ENCODE data around the gene PRDM12. TPM values are rescaled to one million over a fixed set of nuclear protein-coding genes. Genes with fewer than 3 reads are reported as not detected.

Gene PRDM12
- total and polyA plus RNA-seq, 2 donors from 2014 or later = not detected

DNA sequence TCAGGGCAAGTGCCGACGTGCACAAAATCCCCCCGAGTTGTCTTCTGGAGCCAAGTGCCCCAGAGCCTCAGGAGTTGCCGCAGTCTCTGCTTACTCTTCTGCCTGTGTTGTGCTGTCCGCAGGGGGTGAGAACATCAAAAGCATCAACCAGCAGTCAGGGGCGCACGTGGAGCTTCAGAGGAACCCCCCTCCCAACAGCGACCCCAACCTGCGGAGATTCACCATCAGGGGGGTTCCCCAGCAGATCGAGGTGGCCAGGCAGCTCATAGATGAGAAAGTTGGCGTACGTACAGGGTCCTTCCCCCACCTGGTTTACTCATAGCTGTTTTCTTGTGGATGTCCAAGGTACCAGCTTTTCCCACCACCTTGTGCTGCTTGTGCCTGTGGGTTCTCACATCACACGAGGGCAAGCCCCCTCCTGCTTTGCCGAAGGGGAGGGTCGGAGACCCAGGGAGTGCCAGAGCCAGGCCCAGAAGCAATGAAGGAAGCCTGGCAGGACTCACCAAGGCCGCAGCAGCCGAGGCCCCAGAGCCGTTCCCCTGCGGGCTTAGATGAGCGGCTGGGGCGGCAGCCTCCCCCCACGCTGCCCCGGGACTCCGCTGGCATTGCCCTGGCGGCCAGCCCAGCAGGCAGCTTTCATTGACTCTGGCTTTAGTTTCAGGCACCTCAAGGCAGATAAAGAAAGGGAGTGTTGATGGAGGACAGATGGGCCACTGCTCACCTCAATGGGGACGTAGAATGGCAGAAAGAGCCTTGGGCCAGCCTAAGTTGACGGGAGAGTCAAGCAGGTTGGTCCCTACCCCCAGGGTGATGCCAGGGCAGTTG, 33.7 kb upstream of the PRDM12 start:
- Histone ChIP-seq H3K36me3 (ENCODE audit: control insufficient read depth in 2 of 3, insufficient read depth in 3 of 3, low read length in 3 of 3) (peaks cover 3 to 45% (median 27%) of the 10 kb centered on the region in 3 donors), H3K4me1 (ENCODE audit: control insufficient read depth in 2 of 3, insufficient read depth in 2 of 3, low read depth in 1 of 3, low read length in 3 of 3) (no peaks in the 10 kb centered on the region), H3K27ac (ENCODE audit: low read depth in 2 of 2, low read length in 2 of 2) (no peak overlapping the region), H3K4me3 (ENCODE audit: low read length in 3 of 3) (no peak overlapping the region), H3K9ac (ENCODE audit: low read length in 3 of 3) (no peak overlapping the region), H3K9me3 (ENCODE audit: control insufficient read depth in 2 of 3, insufficient read depth in 1 of 3, low read length in 3 of 3) (no peaks in the 10 kb centered on the region), H3K27me3 (ENCODE audit: control insufficient read depth, insufficient read depth, low read length) (no peaks in the 10 kb centered on the region)
- intact Hi-C loops (cut with DNase I) = no loop called here
- FAIRE-seq (no peak), DNase-seq (no peak)
- TF ChIP-seq, protein P1, sequence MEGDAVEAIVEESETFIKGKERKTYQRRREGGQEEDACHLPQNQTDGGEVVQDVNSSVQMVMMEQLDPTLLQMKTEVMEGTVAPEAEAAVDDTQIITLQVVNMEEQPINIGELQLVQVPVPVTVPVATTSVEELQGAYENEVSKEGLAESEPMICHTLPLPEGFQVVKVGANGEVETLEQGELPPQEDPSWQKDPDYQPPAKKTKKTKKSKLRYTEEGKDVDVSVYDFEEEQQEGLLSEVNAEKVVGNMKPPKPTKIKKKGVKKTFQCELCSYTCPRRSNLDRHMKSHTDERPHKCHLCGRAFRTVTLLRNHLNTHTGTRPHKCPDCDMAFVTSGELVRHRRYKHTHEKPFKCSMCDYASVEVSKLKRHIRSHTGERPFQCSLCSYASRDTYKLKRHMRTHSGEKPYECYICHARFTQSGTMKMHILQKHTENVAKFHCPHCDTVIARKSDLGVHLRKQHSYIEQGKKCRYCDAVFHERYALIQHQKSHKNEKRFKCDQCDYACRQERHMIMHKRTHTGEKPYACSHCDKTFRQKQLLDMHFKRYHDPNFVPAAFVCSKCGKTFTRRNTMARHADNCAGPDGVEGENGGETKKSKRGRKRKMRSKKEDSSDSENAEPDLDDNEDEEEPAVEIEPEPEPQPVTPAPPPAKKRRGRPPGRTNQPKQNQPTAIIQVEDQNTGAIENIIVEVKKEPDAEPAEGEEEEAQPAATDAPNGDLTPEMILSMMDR (IDR thresholded peaks at IDR 0.05; ENCODE audit: borderline replicate concordance, extremely low read depth, insufficient read depth) = no peak

GRCh38 chr9:130631331-130632080, 32.9 kb upstream of the PRDM12 start:
- TF ChIP-seq, protein P1 (IDR thresholded peaks at IDR 0.05; ENCODE audit: borderline replicate concordance, extremely low read depth, insufficient read depth) = no peak
- no peak for FAIRE-seq
- H3K9me3 ChIP-seq (ENCODE audit: control insufficient read depth in 2 of 3, insufficient read depth in 1 of 3, low read length in 3 of 3) = no peaks in the 10 kb centered on the region
- H3K36me3 ChIP-seq (ENCODE audit: control insufficient read depth in 2 of 3, insufficient read depth in 3 of 3, low read length in 3 of 3) = peaks cover 3 to 37% (median 30%) of the 10 kb centered on the region in 3 donors
- no peaks in the 10 kb centered on the region for H3K4me1 ChIP-seq (ENCODE audit: control insufficient read depth in 2 of 3, insufficient read depth in 2 of 3, low read depth in 1 of 3, low read length in 3 of 3)
- no peak overlapping the region for H3K27ac ChIP-seq (ENCODE audit: low read depth in 2 of 2, low read length in 2 of 2)
- no peak overlapping the region for H3K4me3 ChIP-seq (ENCODE audit: low read length in 3 of 3)
- no peaks in the 10 kb centered on the region for H3K27me3 ChIP-seq (ENCODE audit: control insufficient read depth, insufficient read depth, low read length)
- DNase-seq = no peak
- intact Hi-C loops (cut with DNase I) = no loop called here
- H3K9ac ChIP-seq (ENCODE audit: low read length in 3 of 3) = no peak overlapping the region

DNA sequence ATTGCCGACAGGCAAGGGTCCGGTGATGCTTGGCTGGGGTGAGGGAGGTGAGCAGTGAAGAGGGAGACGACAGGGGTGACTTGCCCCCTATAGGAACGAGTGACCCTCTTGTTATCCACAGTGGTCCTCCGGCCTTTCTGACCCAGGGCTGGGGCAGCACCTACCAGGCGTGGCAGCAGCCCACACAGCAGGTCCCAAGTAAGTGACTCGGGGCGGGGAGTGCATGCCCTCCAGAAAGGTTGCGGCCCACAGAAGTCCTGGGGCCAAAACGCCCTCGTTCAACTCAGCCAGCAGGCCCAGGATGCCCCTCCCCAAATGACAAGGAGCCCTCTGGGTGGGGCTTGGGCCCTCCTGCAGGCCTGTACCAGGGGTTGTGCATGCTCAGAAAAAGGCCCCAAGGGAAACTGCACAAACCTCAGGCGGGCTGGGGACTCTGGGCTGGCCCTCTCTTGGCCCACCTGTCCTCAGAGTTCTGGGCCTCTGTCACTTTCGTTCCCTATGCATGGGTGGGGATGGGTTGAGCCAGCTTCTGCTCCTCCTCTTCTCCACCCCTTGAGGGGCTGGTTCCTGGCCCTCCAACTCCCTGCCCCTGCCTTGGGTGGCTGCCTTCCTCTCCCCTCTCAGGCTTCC, 32.2 kb upstream of the PRDM12 start:
- Histone ChIP-seq H3K9ac (ENCODE audit: low read length in 3 of 3) (no peak overlapping the region), H3K4me3 (ENCODE audit: low read length in 3 of 3) (no peak overlapping the region), H3K9me3 (ENCODE audit: control insufficient read depth in 2 of 3, insufficient read depth in 1 of 3, low read length in 3 of 3) (no peaks in the 10 kb centered on the region), H3K4me1 (ENCODE audit: control insufficient read depth in 2 of 3, insufficient read depth in 2 of 3, low read depth in 1 of 3, low read length in 3 of 3) (no peaks in the 10 kb centered on the region), H3K27me3 (ENCODE audit: control insufficient read depth, insufficient read depth, low read length) (no peaks in the 10 kb centered on the region), H3K36me3 (ENCODE audit: control insufficient read depth in 2 of 3, insufficient read depth in 3 of 3, low read length in 3 of 3) (peaks cover 0 to 30% (median 25%) of the 10 kb centered on the region in 3 donors), H3K27ac (ENCODE audit: low read depth in 2 of 2, low read length in 2 of 2) (no peak overlapping the region)
- no peak for FAIRE-seq
- TF ChIP-seq, protein P1 (IDR thresholded peaks at IDR 0.05; ENCODE audit: borderline replicate concordance, extremely low read depth, insufficient read depth) = no peak
- intact Hi-C loops (cut with DNase I) = no loop called here
- no peak for DNase-seq
